Jurkat, Clone E6-1 (cell line): Measurements from ENCODE around the gene RAPGEF3.

Source experiments
- DNase-seq: peaks from one replicate; pipeline ENCODE4 v3.0.0-alpha.2; 2011; ENCODE audit warnings: low read depth, low spot score
- H3K4me3 ChIP-seq: 2 replicates; pipeline ENCODE4 v1.5.1; 2011; ENCODE audit warnings: mild to moderate bottlenecking, low read length, control low read depth, moderate library complexity

Gene RAPGEF3

DNA sequence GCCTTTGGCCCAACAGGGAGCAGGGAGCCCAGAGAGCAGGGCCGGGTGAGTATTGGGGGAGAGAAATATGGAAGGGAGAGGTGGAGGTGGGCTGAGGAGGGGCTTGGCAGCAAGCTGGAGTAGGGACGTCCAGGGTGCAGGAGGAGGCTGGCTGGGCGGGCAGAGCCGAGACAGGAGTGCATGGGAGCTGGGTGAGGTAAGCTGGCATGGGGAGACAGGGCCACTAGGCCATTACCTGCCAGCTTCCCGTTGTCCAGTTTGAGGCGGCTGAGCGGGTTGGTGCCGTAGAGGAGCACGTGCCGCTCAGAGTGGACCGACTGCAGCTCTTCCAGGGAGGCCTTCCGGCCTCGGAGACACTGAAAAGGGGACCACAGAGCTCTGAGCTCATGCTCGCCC lies 32.7 kb upstream of the RAPGEF3 start:
- H3K4me3 ChIP-seq: no peak overlapping the region
- DNase-seq: no peak

DNA sequence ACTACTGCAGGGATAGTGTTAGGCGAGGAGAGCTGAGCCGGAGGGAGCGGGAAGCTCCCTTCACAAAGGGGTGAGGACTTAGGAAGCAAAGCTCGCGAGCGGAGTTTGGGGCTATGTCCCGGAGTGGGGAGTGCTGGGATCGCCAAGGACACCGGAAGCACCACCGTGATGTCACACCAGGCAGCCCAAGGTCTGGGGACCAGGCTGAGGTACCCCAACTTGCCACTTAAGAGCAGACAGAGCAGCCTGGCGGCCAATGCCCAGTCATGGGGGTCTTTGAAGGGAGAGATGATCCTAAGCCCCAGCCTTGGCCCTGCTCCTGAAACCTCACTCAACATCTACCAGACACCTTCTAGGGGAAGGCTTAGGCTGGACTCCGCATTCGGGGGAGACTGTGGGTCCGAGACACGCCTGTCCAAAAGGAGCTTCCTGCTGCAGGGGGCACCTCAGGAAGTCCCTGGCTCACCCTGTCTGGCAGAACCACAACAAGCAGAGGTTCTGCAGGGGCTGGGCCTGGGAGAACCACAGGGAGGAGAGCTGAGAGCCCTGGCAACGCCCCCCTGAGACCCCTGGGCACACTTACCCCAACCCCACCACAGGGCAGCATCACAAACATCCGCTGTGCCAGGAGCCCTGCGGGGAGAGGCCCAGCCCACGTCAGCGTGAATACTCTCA lies 32.1 kb upstream of the RAPGEF3 start:
- no peak overlapping the region for H3K4me3 ChIP-seq
- DNase-seq: no peak

DNA sequence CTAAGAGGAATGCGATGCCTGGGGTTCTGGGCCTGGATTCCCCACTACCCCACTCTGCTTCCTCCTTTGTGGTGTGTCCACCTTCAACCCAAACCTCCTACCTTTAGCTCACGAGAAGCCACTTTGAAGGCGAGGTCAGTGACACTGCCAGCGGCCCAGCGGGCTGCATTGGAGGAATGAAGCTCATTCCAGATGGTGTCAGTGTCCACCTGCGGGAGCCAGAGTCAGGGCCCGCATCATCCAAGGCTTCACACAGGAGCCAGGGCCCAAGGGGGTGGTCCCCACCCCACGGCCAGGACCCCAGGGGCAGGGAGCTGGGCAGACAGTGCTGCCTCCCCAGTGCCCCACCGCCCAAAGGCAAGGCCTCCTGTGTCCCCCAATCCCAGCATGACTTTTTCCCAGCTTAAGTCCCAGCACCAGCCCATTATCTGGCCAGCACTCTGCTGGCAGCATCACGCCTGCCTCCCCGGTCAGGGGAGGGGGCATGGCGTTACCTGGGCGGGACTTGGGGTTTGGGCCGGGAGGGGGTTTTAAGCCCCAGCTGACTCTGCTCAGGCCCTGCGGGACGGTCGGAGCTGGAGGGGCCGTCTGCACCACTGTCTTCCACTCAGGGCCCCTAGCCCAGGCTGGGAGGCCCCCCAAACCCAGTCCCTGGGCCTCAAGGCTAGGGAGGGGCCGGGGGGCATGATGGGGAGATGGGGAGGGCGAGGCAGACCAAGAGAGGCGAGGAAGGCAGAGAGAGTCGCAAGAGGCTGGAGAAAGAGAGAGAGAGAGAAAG lies 31.2 kb upstream of the RAPGEF3 start:
- no peak for DNase-seq

DNA sequence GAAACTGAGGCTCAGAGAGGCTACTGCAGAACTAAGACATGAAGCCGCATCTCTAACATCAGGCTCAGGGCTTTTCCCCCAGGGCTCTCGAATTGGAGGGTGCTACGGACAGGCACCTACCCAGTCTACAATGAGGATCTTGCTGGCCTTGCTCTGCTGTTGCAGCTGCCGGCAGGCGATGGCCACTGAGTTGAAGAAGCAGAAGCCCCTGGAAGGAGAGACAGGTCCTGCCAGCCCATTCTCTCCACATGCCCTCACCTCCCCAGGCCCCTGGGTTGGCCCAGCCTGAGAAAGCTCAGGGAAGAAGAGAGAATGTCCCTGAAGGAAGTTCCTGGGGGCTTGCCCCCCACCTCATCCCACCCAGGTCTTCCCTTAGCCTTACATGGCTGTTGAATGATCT lies 30.5 kb upstream of the RAPGEF3 start:
- DNase-seq: no peak
- no peak overlapping the region for H3K4me3 ChIP-seq

More for the DNA sequence above, 31.2 kb upstream of the RAPGEF3 start:
- H3K4me3 ChIP-seq: no peak overlapping the region

DNA sequence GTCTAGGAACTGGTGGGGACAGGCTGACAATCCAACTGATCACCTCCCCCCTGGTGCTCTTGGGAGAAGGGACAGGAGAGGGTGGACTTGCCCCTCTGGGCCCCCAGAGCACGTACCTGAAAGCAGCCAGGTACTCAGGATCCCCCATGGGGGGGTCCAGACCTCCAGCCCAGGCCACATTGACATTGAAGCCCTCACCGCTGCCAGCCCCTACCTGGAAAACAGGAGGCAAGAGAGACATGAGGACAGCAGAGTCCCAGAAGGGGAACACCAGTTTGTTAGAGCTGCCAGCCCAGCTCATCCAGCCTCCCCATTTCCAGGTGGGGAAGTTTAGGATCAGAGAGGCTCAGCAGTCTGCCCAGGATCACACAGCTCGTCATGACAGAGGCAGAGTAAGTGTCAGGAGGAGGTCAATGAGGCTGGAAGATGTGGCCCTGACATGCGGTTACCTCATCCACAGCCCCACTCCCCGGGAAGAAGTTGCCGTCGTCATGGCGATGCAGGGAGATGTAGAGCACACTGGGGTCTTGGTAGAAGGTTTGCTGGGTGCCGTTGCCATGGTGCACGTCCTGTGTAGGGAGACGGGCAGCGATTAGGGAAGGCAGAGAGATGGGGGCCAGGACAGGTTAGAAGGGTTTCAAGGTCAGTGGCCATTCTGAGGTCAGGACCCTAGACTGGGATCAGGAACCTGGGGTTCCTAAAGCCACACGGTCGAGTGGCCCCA lies 29.1 kb upstream of the RAPGEF3 start:
- no peak for DNase-seq
- H3K4me3 ChIP-seq: no peak overlapping the region

DNA sequence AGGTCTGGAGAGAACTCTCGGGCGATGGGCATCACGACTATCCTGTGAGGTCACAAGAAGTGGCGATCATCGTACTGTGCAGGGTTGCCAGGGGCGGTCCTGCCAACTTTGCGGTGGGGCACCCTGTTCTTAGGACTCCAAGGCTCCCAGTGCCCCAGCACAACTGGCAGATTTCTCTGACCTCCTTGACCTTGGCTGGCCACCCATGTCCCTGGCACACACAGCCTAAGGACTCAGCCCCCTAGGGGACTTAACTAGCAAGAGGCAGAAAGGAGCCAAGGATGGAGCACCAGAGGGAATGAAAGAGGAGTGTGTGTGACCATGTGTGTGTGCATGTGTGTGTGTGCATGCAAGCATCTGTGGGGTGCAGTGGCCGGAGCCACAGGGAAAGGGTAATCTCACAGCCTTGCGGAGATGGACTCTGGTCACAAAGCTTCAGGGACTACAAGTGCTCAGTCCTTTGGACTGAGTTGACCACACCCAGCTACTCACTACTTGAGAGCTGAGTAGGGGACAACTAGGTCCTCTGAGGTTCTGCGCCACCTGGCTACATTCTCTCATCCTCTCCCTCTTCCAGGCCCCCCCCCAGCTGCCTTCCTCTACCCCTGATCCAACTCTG lies 28.1 kb upstream of the RAPGEF3 start:
- no peak for DNase-seq
- H3K4me3 ChIP-seq: no peak overlapping the region

DNA sequence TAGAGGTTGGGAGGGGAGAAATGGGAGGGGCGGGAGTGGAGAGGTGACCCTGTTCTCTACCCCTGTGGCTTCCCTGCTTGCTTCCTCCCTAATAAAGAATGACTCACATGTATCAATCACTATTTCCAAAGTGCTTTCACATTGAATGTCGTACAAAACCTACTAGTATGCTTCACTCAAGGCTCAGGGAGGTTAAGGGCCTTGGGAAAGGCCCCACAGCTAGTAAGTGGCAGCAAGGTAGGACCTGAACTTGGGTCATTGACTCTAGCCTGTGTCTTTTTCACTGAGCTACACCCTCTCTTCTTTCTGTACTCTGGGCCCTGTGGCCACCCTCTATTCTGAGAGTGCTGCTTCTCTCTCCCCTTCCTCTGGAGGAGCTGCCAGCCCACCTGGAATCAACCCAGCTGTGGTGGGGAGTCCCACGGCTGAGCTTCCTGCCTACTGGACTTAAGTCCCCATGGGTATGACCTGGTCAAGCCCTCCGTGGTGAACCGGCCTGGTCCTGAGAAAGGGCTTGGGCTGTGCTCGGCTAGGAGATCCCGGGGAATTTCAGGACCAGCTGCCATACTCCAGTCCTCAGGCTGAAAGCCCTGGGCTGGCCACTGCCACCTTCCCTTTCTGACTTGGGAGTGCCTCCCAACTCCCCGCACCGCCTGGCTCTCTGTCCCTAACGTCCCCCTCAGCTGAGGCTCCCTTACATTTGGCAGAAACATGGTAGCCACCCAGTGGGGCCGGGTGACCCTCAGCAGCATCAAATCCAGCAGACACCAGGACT lies 27.4 kb upstream of the RAPGEF3 start:
- no peak overlapping the region for H3K4me3 ChIP-seq
- no peak for DNase-seq

DNA sequence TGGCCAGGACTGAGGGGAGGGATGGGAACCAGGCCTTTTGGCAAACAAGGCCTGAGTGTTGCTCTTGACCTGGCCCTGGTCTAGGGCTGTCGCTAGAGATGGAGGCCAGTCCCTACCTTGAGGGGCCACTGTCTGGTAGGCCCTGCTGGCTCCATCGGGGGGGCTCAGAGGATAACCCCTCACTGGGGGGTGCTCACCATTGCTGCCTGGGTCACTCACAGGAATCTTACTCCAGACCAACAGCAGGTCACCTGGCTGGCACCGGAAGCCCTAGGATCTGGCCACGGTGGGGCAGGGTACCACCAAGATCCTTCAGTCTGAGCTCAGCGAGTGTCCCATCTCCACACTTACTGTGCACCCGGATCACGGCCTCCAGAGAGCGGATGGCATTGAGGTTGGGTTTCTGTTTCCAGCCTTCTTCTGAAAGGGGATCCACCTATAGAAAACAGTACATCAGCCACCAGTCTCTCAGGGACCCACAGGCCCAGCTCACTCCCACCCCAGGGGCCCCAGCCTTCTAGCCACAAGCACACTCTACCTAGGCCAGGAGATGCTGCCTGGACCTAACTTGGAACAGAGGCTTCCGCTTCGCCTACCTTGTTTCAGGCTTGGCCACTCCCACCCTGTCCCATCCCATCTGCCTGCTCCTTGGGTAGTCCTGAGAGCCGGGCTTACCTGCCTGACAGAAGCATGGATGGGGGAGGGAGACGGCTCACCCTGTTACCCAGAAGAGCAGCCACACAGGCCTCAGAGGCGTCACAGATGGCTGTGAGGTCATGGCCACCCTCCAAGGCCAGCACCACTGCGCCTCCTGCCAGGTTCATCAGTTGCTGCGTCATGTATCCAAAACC lies 26.6 kb upstream of the RAPGEF3 start:
- H3K4me3 ChIP-seq: no peak overlapping the region
- no peak for DNase-seq

DNA sequence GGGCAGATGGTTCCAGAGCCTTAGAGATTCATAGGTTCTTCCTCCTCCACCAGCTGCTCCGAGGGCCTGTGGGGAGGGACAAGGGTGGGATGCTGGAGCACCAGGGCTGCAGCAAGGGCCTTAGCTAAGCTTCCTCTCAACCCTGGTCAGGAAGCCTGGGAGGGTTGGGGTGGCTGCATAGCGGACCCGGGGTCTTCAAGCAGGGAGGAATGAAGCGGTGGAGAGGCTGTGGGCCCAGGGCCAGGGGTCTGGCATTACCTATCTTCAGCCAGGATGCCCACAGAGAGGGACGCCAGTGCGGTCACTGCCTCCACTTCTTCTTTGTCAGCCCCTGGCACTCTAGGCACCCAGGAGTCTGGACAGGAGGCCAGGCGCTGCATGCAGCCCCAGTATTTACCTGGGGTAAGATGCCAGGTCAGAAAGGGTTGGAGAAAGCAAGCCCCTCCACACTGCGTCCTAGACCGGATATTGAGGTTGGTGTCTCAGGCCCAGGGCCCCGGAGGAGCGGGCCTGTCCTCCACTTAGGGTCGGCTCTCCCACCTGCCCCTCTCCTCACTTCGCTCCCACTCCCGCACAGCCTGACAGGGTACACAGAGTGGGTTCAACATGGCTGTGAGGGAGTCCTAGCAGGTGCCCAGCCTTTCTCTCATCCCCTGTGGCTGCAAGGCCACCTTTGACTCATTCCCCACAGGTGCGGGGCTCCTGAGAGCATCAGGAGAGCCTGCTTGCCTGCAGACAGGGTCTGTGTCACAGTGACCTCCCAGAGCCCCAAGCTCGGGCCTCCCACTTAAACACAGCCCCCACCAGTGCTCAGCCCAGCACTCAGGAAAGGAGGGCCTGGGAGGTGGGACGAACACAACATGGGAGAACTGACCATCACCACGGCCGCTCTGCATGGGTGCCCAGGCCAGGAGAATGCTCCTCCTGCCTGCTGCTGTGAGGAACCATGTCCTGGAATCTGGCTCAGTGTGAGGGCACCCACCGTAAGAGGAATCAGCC lies 25.4 kb upstream of the RAPGEF3 start:
- DNase-seq: no peak
- no peak overlapping the region for H3K4me3 ChIP-seq

DNA sequence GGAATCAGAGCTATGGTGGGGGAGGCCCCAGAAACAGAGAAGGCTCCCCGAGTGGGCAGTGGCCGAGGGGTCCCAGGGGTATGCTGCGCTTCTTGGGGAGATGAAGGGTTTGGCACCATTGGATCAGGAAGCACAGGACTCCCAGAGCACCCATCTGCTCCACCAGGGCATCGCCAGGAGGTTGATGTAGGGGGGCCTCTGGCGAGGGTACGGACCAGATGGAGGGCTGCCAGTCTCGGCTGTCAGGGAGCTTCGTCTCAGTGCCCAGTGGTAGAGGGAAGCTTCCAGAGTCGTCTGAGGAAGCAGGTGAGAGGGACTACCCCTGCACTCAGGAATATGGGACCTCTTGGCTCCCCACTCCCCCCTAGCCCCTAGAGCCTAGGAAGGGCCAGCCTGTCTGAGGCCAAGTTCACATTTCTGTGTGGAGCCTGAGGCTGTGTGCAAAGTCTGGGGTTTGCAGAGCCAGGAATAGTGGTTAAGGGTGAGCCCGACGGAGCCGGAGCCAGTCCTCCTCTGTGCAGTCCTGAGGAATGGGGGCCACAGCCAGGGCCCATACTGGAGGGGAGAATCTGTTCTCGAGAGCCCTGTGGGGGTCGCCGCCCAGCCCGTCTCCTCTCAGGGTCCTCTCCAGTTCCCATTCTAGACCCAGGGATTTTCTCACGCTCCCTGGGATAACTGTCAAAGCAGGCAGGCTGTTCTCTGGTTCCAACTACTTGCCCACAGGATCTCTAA lies 24.5 kb upstream of the RAPGEF3 start:
- H3K4me3 ChIP-seq: no peak overlapping the region
- DNase-seq: no peak

DNA sequence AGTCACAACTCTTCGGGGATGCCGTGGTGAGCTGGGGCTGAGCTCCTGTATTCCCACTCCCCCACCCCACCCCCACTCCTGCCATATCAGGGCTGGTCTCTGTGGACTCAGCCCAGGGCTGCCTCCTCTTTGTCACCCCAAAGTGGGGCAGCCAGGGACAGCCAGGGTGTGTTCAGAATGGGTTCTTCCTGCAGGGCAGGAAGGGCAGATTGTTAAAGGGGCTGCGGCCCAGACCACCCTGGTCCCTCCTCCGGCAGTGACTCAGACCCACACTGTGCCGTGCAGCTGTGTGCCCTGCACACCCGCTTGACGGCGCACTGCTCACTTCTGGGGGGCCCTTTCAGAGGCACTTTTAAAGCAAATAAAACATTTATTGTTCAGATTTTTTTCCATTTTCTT lies 23.7 kb upstream of the RAPGEF3 start:
- no peak for DNase-seq
- H3K4me3 ChIP-seq: no peak overlapping the region

DNA sequence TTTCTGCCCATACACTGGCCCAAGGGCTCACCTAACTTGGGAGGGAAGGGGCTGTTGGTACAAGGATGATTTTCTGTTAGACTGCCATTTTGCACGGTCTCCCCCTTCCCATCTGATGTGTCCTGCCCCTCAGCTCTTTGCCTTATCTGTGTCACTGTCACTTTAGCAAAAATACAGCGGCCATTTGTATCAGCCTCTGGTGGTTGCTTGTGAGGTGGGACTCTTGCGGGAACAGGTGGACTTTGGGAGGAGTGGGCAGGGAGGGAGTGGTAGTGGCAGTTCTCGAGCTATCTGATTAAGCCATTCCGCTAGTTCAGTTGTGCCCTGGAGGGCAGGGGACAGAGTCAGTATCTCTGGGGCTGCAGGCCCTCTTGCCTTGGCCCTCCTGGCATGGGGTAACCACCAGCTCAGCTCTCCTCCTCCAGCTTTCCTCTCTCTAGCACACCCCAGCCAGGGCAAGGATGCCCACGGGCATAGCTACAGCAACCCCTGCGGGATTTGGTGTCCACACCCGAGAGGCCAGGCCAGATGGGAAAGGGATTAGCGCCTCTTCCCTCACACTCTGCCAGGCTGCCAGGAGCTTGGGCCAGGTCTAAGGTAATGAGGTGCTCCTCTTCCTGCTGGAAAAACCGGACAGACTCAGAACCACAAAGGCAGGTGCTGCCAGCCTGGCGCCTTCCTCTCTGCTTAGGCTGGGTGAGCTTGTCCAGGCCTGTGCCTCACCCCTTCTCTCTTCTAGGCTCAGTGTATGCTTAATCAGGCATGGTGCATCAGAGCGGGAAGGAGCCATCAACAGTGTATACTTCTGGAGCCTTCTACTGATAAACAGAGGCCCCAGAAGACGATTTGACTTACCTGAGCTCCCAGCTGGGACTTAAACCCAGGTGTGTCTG lies 23.0 kb upstream of the RAPGEF3 start:
- H3K4me3 ChIP-seq: no peak overlapping the region
- DNase-seq: no peak

DNA sequence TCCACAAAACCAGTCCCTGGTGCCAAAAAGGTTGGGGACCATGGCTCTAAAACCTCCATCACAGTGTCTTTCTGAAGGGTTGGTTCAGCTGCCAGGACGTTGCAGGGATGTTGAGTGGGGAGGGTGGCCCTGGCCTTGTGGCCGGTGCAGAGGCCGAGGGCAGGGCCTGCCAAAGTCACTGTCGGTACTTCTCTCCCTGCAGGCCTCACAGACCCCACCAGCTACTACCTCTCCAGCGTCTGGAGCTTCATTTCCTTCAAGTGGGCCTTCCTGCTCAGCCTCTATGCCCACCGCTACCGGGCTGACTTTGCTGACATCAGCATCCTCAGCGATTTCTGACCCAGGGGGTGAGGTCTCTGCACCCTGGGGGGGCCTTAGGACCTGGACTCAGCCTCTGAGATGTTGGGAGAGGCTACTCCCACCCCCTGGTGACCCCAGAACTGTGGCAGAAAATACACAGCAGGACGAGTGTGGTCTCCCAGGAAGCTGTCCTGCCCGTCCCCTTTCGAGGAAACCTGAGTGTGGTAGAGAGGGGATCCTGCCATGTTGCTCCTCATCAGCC lies 21.3 kb upstream of the RAPGEF3 start:
- DNase-seq: no peak
- H3K4me3 ChIP-seq: no peak overlapping the region

DNA sequence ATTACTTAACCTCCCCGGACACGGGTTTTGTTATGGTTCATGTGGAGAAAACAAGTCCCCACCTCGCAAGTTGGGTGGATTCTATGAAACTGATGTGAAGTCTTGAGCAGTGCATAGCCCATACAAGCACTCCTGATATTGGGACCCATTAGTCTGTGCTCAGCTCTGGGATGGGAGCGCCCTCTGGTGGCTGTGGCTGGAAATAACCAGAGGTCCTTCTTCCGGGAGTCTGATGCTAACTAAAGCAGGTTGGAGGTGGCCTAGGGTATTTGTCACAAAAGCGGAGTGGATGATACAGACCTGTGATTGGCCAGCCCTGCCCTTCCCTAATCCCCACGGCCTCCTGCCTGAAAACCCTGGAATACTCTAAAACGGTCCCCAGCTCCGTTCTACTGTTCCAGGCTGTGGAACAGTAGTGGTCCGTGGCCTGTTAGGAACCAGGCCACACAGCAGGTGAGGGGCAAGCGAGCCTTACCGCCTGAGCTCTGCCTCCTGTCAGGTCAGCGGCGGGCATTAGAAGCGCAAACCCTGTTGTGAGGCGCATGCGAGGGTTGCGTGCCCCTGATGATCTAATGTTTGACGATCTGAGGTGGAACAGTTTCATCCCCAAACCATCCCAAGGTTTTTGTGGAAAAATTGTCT lies 20.7 kb upstream of the RAPGEF3 start:
- peak; percentile 87 for DNase-seq
- H3K4me3 ChIP-seq: no peak overlapping the region

DNA sequence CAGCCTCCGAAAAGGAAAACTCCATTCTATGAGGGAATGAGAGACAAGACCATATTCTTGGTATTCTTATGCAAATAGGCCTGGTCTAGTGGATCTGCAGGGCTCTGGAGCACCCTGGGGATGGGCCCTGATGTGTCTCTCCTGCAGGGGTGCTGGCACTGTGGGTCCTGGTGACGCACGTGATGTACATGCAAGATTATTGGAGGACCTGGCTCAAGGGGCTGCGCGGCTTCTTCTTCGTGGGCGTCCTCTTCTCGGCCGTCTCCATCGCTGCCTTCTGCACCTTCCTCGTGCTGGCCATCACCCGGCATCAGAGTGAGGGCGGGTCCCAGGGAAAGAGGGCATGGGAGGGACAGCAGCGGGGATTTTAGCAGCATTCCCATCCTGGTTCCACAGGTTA lies 20.2 kb upstream of the RAPGEF3 start:
- H3K4me3 ChIP-seq: no peak overlapping the region
- DNase-seq: no peak
